Inferior parietal cortex (tissue), 1 donor: ENCODE data around the gene TMEM108.

ENCODE experiments used
- DNase-seq: peaks from one replicate; pipeline ENCODE4 v3.0.0-alpha.2; 2016; ENCODE audit errors: extremely low spot score

TMEM108 gene

DNA sequence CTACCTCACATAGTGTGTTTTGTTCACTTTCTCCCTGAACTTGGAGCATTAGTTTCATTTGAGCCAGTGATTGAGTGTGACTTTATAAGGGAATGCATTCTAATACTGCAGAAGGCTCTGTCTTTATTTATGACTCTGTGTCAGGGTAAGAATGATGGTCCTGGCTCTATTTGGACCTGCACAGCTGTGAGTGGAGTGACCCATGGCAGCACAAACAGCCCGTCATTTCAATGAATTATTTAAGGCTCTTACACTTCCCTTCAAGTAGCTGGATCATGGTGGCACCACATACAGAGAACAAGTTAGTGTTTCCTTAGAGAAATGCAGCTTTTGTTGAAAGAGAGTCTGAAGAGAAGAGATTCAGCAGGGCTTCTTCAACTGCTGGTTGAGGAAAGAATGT, 16.4 kb downstream of the TMEM108 start:
- no peak for DNase-seq

DNA sequence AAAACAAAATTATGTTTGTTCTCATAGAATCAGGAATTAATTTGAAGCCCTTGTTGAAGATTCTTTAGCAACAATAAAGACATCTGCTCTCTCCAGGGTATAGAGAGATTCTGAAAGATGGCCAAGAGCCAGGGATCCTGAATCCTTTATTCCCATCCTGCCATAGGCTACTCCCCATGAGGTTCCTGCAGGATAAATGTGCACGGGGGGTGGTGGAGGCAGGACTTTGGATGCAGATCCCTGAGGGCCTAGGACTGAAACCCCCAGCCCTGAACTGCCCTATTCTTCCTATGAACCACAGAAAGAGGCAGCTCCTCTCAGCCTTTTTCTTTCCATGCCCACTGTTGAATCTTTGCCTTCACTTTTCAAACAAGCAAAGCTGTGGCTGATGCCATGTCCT, 17.1 kb downstream of the TMEM108 start:
- DNase-seq = no peak

- no peak for DNase-seq
Measured at GRCh38 chr3:133058243-133058642, 20.1 kb downstream of the TMEM108 start.

GRCh38 chr3:133058831-133059230, 20.6 kb downstream of the TMEM108 start:
- no peak for DNase-seq

DNA sequence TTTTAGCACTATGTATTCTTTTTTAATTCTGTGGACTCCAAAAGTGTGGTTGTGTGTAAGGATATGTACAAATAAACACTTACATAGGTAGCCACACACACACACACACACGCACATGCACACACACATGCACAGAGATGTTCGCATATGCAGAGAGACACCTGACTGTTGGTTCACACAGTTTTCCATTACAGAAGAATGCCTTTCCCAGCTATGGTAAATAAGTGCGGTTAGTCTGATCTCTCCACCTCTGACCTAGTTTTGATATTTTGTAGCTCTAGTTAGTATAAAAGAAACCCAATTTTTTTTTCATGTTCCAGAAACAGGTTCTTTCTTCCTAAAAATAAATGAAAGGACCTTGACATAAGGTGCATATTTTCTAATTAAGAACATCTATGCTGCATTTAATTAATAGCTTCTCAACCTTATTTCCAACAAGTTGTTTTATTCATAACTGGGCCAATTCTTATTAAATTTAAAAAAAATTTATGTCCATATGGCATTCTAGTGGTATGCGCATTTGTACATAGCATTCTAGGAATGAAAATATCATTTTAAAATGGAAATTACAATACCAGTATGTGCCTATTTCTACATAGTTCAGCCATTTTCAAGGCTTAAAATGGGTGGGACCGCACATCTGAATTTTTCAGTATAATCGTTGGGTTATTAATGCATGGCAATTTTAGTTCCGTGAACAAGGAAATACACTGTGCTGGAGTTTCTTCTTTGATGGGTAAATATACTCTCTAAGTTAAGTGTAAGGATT, 27.2 kb downstream of the TMEM108 start:
- DNase-seq = no peak

- DNase-seq = no peak
Measured at GRCh38 chr3:133066026-133066425, 27.8 kb downstream of the TMEM108 start.

GRCh38 chr3:133069556-133070286, 31.5 kb downstream of the TMEM108 start:
- DNase-seq = no peak

- no peak for DNase-seq
Measured at GRCh38 chr3:133074977-133075376, 36.8 kb downstream of the TMEM108 start.

DNA sequence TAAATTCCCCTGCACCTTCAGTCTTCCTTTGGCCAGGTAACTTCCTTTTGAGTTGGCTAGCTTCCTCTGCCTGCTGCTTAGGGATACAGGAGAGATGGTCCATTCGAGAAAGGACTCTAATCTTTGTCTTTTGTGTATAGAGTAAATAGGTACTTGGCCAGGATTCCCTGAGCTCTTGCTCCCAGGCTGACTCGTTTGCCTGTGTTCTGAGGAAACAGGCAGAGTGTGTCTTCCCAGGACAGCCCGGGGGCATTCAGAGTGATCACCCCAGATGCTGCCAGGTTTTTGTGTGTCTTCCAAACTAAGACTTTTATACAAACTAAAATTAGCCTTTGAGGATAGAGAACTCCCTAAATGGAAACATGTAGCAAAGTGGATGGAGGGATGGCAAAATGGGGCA, 39.5 kb downstream of the TMEM108 start:
- no peak for DNase-seq

DNA sequence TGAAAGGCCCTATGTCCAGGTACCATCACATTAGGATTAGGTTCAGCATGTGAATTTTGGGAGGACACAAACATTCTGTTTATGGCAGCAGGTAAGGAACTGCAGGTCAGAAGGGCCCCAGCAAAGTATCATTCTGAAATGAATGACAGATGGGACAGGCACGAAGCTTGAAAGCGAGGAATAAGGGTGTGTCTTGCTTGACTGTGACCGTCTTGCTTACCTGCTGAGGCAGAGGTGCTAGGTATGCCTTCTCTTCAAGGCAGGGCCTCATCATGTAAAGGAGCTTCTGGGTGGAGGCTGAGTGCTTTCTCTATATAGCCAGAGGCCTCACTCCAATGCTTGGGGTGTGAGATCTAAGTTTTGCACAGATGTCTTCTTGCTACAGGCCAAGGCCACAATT, 41.4 kb downstream of the TMEM108 start:
- no peak for DNase-seq

- no peak for DNase-seq
Measured at GRCh38 chr3:133081016-133081415, 42.8 kb downstream of the TMEM108 start.

- no peak for DNase-seq
Measured at GRCh38 chr3:133083395-133083794, 45.2 kb downstream of the TMEM108 start.

DNA sequence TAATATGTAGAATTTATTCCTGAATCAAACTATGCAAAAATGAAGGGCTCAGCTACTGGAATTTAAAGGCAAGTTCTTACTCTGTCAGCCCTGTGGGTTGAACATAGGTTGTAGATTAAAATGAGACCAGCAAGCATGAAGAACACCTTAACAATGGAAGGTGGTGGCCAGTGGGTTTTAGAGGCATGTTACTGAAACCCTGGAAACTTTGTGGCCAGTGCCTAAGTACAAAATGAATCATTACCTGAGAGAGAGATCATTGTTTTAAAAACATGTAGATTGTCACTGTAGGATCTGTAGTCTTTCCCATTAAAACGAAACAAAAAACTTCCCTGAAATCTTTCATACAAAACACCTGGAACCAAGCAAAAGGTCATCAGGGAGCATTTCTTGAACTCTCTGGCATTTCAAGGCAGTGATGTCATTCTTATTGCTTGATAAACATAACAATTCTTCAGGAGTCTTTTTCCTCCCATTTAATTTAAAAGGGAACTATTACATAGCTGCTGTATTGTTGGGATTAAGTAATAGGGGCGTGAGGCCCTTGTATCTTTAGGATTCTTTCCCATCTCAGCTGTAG, 51.8 kb downstream of the TMEM108 start:
- DNase-seq = no peak

- no peak for DNase-seq
Measured at GRCh38 chr3:133092681-133093080, 54.5 kb downstream of the TMEM108 start.

GRCh38 chr3:133093366-133093765, 55.2 kb downstream of the TMEM108 start:
- DNase-seq = no peak

- no peak for DNase-seq
Measured at GRCh38 chr3:133096900-133097613, 58.9 kb downstream of the TMEM108 start.

DNA sequence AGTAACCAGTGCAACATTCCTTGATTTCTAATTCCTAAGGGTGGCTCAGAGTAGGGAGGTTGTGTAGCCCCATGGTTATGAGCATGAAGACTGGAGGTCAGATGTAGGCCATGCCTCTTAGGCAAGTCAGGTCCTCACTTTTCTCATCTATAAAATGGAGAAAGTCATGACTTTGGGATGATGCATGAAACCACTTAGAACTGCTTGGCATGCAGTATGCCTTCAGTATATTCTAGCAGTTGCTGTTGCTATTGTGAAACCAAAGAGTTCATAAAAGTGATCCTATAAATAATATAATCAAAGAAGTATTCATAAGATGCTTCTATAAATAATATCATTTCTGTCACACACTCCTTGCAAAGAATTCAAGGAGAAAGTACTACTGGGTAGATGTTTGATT, 65.5 kb downstream of the TMEM108 start:
- DNase-seq = no peak

- no peak for DNase-seq
Measured at GRCh38 chr3:133106169-133106568, 68.0 kb downstream of the TMEM108 start.

GRCh38 chr3:133112666-133113065, 74.5 kb downstream of the TMEM108 start:
- DNase-seq = no peak

DNA sequence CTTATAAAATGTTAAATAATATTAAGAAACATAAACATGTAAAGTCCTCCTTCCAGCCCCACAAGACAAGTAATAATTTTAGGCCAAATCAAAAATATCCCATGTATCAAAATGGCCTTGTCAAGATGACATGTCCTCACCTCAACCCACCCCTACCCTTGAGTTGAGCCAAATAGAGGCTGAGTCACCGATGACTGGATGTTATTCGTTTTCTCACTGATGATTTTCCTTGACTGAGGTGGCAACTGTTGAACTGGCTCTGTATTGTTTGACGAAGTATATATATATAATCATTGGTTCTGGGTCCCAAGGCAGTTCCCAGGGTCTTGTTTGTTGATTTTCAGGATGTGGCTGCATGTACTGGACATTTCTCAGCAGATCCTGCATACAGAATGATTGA, 75.3 kb downstream of the TMEM108 start:
- DNase-seq = no peak

- DNase-seq = no peak
Measured at GRCh38 chr3:133113927-133114597, 75.9 kb downstream of the TMEM108 start.

GRCh38 chr3:133115176-133115575, 77.0 kb downstream of the TMEM108 start:
- DNase-seq = no peak
